22Rv1 (cell line): ENCODE data around the gene C1QL3.

ENCODE experiments used
- H3K27ac ChIP-seq: fragments of 450-650 bp; 2 replicates; pipeline ENCODE4 v1.5.1; 2017
- CTCF ChIP-seq: fragments of 450-650 bp; IDR thresholded peaks from 2 replicates; pipeline ENCODE4 v1.5.1; 2017; ENCODE audit warnings: mild to moderate bottlenecking
- ZFX ChIP-seq: fragments of 450-650 bp; IDR thresholded peaks from 2 replicates; pipeline ENCODE4 v1.6.1; 2017; ENCODE audit warnings: antibody characterized with exemption, borderline replicate concordance

Gene C1QL3

GRCh38 chr10:16472828-16473227, 48.9 kb downstream of the C1QL3 start:
- TF ChIP-seq CTCF (no peak), ZFX (no peak)

GRCh38 chr10:16470747-16471146, 50.9 kb downstream of the C1QL3 start:
- TF ChIP-seq CTCF (no peak), ZFX (no peak)
- H3K27ac ChIP-seq, result no peak overlapping the region

More at GRCh38 chr10:16472828-16473227, 48.9 kb downstream of the C1QL3 start:
- H3K27ac ChIP-seq, result no peak overlapping the region

- H3K27ac ChIP-seq, result no peak overlapping the region
- TF ChIP-seq CTCF (no peak), ZFX (no peak)
These were observed 55.7 kb downstream of the C1QL3 start for GRCh38 chr10:16466001-16466400.
